Activated naive CD4-positive, alpha-beta T cell treated with anti-CD3 and anti-CD28 coated beads, Interleukin-2, amount 50 U/mL, for 24 hours (primary cell): ENCODE measurements around the gene MYBPHL.
"Not testable (repeated sequence)": the region's sequence is repeated elsewhere in the genome, so short reads cannot be mapped to it uniquely, and the experiment has no call there.

Source experiments
- H3K27ac Mint-ChIP-seq: one replicate; pipeline ENCODE4 v1.8.0; 2021; ENCODE audit warnings: mild to moderate bottlenecking, mixed read lengths
- H3K27me3 Mint-ChIP-seq: one replicate; pipeline ENCODE4 v1.8.0; 2021; ENCODE audit warnings: mixed read lengths
- H3K36me3 Mint-ChIP-seq: one replicate; pipeline ENCODE4 v1.8.0; 2021; ENCODE audit warnings: mixed read lengths
- H3K4me1 Mint-ChIP-seq: one replicate; pipeline ENCODE4 v1.8.0; 2021; ENCODE audit warnings: mixed read lengths
- H3K4me3 Mint-ChIP-seq: one replicate; pipeline ENCODE4 v1.8.0; 2021; ENCODE audit warnings: mild to moderate bottlenecking, mixed read lengths
- H3K9me3 Mint-ChIP-seq: one replicate; pipeline ENCODE4 v1.8.0; 2021; ENCODE audit warnings: mixed read lengths

The MYBPHL gene

GRCh38 chr1:109315288-109315687 lies 8.5 kb upstream of the MYBPHL start:
- Mint-ChIP-seq H3K27ac (no peak overlapping the region), H3K9me3 (no peaks in the 10 kb centered on the region), H3K36me3 (no peaks in the 10 kb centered on the region), H3K4me3 (no peak overlapping the region), H3K27me3 (no peaks in the 10 kb centered on the region), H3K4me1 (no peaks in the 10 kb centered on the region)

GRCh38 chr1:109314795-109315194 lies 8.0 kb upstream of the MYBPHL start:
- Mint-ChIP-seq H3K4me3 (no peak overlapping the region), H3K9me3 (no peaks in the 10 kb centered on the region), H3K36me3 (no peaks in the 10 kb centered on the region), H3K27me3 (no peaks in the 10 kb centered on the region), H3K27ac (no peak overlapping the region), H3K4me1 (no peaks in the 10 kb centered on the region)

DNA sequence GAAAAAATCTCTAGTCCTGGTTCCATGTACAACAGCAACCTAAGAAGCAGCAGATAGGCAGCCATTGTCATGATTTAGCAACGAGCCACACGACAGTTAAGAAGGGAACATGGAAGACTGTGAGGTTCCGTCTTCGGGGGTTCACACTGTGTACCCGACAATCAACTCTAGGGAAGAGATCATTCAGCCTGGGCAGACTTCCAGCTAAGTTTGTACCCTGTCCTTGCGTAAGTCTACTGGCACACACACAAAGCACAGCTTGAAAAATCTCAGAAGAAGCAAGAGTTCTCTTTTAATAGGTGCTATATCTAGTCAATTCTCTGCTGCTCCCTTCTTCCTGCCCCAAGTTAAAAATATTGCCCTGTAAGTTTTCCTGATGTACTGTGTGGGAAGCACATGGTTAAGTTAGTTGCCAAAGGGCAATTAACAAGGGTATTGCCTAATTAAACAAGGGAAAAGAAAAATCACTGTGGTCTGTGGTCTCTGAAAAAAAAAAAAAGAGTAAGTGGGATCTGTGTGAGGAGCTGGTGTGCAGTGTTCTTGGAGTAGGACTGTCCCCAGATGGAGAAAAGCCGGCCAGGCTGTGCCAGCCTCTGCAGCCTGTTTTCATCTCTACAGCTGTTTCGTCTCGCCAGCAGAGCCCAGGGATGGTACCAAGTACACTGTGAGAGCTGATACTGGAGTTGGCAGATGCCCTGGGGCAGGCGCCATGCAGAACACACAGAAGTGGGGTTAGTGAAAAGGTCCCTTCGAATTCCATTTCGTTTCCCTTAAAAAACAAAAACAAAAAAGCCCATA lies 6.4 kb upstream of the MYBPHL start:
- H3K9me3 Mint-ChIP-seq = no peaks in the 10 kb centered on the region
- no peak overlapping the region for H3K4me3 Mint-ChIP-seq
- H3K27me3 Mint-ChIP-seq = no peaks in the 10 kb centered on the region
- no peaks in the 10 kb centered on the region for H3K4me1 Mint-ChIP-seq
- H3K27ac Mint-ChIP-seq = no peak overlapping the region
- no peaks in the 10 kb centered on the region for H3K36me3 Mint-ChIP-seq

DNA sequence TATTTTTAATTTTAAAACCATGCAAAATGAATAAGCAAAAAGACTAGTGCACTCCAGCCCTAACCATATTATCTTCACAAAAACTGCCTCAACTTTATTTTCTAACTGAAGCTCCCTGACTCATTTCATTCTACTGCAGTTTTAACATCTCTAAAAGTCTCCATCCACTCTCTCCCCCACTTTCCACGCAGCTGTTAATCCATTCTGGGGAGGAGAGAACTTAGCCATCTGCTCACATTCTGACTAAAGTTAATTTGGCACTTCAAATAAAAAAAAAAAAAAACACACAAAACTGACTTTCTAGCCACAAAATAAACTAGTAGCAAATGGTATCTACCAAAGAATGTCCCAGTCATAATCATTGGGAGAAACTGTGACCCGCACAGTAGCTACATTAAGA lies 5.4 kb upstream of the MYBPHL start:
- Mint-ChIP-seq H3K27me3 (no peaks in the 10 kb centered on the region), H3K4me1 (no peaks in the 10 kb centered on the region), H3K27ac (no peak overlapping the region), H3K36me3 (no peaks in the 10 kb centered on the region), H3K9me3 (no peaks in the 10 kb centered on the region), H3K4me3 (no peak overlapping the region)

GRCh38 chr1:109309347-109309746 lies 2.5 kb upstream of the MYBPHL start:
- H3K27ac Mint-ChIP-seq = no peak overlapping the region
- H3K9me3 Mint-ChIP-seq = no peaks in the 10 kb centered on the region
- H3K27me3 Mint-ChIP-seq = no peaks in the 10 kb centered on the region
- no peak overlapping the region for H3K4me3 Mint-ChIP-seq
- H3K36me3 Mint-ChIP-seq = no peaks in the 10 kb centered on the region
- H3K4me1 Mint-ChIP-seq = no peaks in the 10 kb centered on the region

GRCh38 chr1:109307274-109308021 lies 637 bp upstream of the MYBPHL start:
- no peaks in the 10 kb centered on the region for H3K36me3 Mint-ChIP-seq
- no peaks in the 10 kb centered on the region for H3K4me1 Mint-ChIP-seq
- no peak overlapping the region for H3K27ac Mint-ChIP-seq
- H3K4me3 Mint-ChIP-seq = no peak overlapping the region
- no peaks in the 10 kb centered on the region for H3K9me3 Mint-ChIP-seq
- H3K27me3 Mint-ChIP-seq = no peaks in the 10 kb centered on the region

- H3K9me3 Mint-ChIP-seq, H3K36me3 Mint-ChIP-seq, H3K4me3 Mint-ChIP-seq, H3K4me1 Mint-ChIP-seq, H3K27ac Mint-ChIP-seq, H3K27me3 Mint-ChIP-seq: not testable (repeated sequence)
Observed at GRCh38 chr1:109305991-109306390, 820 bp downstream of the MYBPHL start.

GRCh38 chr1:109304226-109304920 lies 2.4 kb downstream of the MYBPHL start:
- no peaks in the 10 kb centered on the region for H3K36me3 Mint-ChIP-seq
- H3K9me3 Mint-ChIP-seq = no peaks in the 10 kb centered on the region
- no peak overlapping the region for H3K4me3 Mint-ChIP-seq
- H3K27me3 Mint-ChIP-seq = peaks cover 3% of the 10 kb centered on the region
- H3K27ac Mint-ChIP-seq = no peak overlapping the region
- no peaks in the 10 kb centered on the region for H3K4me1 Mint-ChIP-seq

DNA sequence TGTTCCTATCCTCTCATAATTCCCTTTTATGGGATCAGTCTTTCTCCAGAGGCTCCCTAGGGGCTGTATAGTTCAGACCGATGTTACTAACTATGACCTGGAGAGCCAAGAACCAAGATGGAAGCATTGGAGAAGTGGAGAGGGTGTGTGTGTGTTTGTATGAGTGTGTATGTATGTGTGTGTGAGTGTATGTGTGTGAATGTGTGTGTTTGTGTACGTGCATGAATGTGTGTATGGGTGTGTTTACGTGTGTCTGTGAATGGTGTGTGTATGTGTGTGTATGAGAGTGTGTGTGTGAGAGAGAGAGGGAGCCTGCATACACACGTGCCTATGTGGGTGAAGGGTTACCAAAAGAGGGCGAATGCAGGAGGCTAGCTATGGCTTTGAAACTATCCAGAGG lies 4.9 kb downstream of the MYBPHL start:
- H3K27ac Mint-ChIP-seq = no peak overlapping the region
- H3K36me3 Mint-ChIP-seq = no peaks in the 10 kb centered on the region
- H3K4me3 Mint-ChIP-seq = no peak overlapping the region
- no peaks in the 10 kb centered on the region for H3K9me3 Mint-ChIP-seq
- H3K27me3 Mint-ChIP-seq = peaks cover 11% of the 10 kb centered on the region
- H3K4me1 Mint-ChIP-seq = no peaks in the 10 kb centered on the region

DNA sequence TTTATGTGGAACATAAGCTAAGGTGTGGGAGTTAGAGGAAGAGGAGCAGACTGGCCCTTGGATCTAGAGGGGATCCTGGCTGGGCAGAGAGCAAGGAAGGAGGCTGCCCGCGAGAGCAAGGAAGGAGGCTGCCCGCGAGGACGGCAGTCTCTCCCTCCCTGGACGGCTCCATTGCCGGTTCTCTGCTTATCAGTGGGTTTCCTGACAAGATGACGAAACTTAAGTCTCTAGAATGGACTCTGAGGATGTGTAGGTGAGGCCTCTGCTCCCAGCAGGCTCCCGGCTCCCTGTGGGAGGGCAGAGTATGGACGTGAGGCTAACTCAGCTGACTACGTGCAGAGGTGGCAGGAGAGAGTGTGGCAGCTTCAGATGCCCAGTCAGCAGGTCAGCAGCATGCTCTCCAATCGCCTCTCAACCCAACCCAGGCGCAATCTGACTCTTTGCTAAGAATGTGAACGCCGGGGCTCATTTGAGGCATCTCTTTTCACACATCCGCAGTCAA lies 6.1 kb downstream of the MYBPHL start:
- Mint-ChIP-seq H3K27me3 (peaks cover 11% of the 10 kb centered on the region), H3K4me1 (no peaks in the 10 kb centered on the region), H3K36me3 (no peaks in the 10 kb centered on the region), H3K27ac (no peak overlapping the region), H3K9me3 (no peaks in the 10 kb centered on the region), H3K4me3 (no peak overlapping the region)

- peaks cover 13% of the 10 kb centered on the region for H3K27me3 Mint-ChIP-seq
- no peak overlapping the region for H3K4me3 Mint-ChIP-seq
- H3K4me1 Mint-ChIP-seq = no peaks in the 10 kb centered on the region
- no peak overlapping the region for H3K27ac Mint-ChIP-seq
- no peaks in the 10 kb centered on the region for H3K36me3 Mint-ChIP-seq
- H3K9me3 Mint-ChIP-seq = no peaks in the 10 kb centered on the region
Observed at GRCh38 chr1:109299558-109300343, 7.1 kb downstream of the MYBPHL start.

- Mint-ChIP-seq H3K27me3 (peaks cover 13% of the 10 kb centered on the region), H3K4me1 (no peaks in the 10 kb centered on the region), H3K4me3 (no peak overlapping the region), H3K36me3 (no peaks in the 10 kb centered on the region), H3K9me3 (no peaks in the 10 kb centered on the region), H3K27ac (no peak overlapping the region)
Observed at GRCh38 chr1:109298666-109299557, 7.9 kb downstream of the MYBPHL start.

DNA sequence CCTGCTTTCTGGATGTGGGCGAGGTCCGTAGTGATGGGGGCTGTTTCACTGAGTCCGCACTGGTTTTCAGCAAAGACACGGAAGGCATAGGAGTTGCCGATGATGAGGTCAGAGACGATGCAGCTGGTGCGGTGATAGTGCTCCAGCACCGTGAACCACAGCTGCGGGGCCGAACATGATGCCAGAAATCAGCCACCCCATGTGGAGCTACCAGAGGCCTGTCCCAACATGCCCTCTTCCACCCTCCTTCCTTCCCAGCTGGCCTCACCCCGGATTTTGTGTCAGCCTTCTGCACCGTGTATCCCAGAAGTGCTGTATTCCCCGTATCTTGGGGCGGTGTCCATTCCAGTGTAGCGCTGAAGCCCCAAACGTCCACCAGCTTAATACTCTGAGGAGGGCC lies 10.0 kb downstream of the MYBPHL start:
- Mint-ChIP-seq H3K27me3 (peaks cover 13% of the 10 kb centered on the region), H3K9me3 (no peaks in the 10 kb centered on the region), H3K4me3 (no peak overlapping the region), H3K36me3 (no peaks in the 10 kb centered on the region), H3K4me1 (no peaks in the 10 kb centered on the region), H3K27ac (no peak overlapping the region)

DNA sequence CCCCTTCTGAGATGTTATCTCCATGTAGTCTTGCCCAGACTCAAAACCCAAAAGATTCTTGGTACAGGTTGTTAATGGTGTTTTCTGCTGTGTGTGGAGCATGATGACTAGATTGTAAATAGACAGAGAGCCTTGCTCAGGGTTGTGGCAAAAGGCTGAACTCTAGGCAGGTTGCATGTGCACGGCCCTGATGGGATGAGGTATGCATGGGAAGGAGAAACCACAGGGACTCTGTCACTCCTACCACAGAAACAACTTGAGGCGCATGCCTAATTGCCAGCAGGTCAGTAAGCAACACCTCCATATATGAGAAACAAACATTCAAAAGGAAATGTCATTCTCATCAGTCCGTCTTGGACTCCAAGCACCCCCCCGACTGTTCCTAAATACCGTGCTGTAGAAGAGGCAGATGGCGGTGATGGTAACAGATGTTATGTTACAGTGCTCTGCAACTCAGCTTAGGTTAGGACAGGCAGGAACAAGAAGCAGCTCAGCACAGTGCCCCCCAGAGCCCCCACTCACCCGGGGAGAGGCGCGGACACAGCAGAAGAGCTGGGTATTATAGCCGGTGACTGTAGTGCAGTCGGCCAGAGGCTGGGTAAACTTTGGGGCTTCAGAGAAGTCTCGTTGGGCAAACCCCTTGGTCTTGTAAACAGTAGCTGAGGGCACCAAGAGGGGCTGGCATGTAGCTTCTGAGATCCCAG lies 10.9 kb downstream of the MYBPHL start:
- no peaks in the 10 kb centered on the region for H3K4me1 Mint-ChIP-seq
- no peaks in the 10 kb centered on the region for H3K36me3 Mint-ChIP-seq
- H3K4me3 Mint-ChIP-seq = no peak overlapping the region
- H3K27ac Mint-ChIP-seq = no peak overlapping the region
- peaks cover 13% of the 10 kb centered on the region for H3K27me3 Mint-ChIP-seq
- H3K9me3 Mint-ChIP-seq = no peaks in the 10 kb centered on the region
